HG03025 (cell line): ENCODE measurements around the gene PAPPA2.
"Not testable (repeated sequence)": the region's sequence is repeated elsewhere in the genome, so short reads cannot be mapped to it uniquely, and the experiment has no call there.

Experiments
- ATAC-seq: cut with Tn5 transposase; IDR thresholded peaks from one replicate; pipeline ENCODE4 v1.9.1; 2021; ENCODE audit warnings: mild to moderate bottlenecking, moderate library complexity; ENCODE audit not compliant: unreplicated experiment, low FRiP score

PAPPA2 gene

GRCh38 chr1:176602388-176603004 is 139.5 kb downstream of the PAPPA2 start:
- ATAC-seq: no peak

GRCh38 chr1:176603696-176604095 is 140.7 kb downstream of the PAPPA2 start:
- ATAC-seq: no peak

GRCh38 chr1:176604461-176604860 is 141.5 kb downstream of the PAPPA2 start:
- ATAC-seq: no peak

- ATAC-seq: no peak
These were observed 142.2 kb downstream of the PAPPA2 start for GRCh38 chr1:176605176-176605575.

GRCh38 chr1:176609556-176610408 is 146.8 kb downstream of the PAPPA2 start:
- ATAC-seq: no peak

GRCh38 chr1:176612791-176613190 is 149.8 kb downstream of the PAPPA2 start:
- ATAC-seq: no peak

GRCh38 chr1:176617881-176618280 is 154.9 kb downstream of the PAPPA2 start:
- no peak for ATAC-seq

GRCh38 chr1:176619261-176619660 is 156.3 kb downstream of the PAPPA2 start:
- no peak for ATAC-seq

GRCh38 chr1:176625365-176625764 is 162.4 kb downstream of the PAPPA2 start:
- no peak for ATAC-seq

- no peak for ATAC-seq
These were observed 163.6 kb downstream of the PAPPA2 start for GRCh38 chr1:176626572-176627061.

GRCh38 chr1:176628775-176629174 is 165.8 kb downstream of the PAPPA2 start:
- no peak for ATAC-seq

- not testable (repeated sequence) for ATAC-seq
These were observed 171.8 kb downstream of the PAPPA2 start for GRCh38 chr1:176634733-176635132.

- no peak for ATAC-seq
These were observed 175.9 kb downstream of the PAPPA2 start for GRCh38 chr1:176638713-176639526.

GRCh38 chr1:176643536-176643935 is 180.6 kb downstream of the PAPPA2 start:
- ATAC-seq: no peak

- ATAC-seq: no peak
These were observed 185.6 kb downstream of the PAPPA2 start for GRCh38 chr1:176648556-176648955.

GRCh38 chr1:176656257-176656995 is 193.5 kb downstream of the PAPPA2 start:
- no peak for ATAC-seq

- no peak for ATAC-seq
These were observed 206.8 kb downstream of the PAPPA2 start for GRCh38 chr1:176669782-176670181.

GRCh38 chr1:176670853-176671252 is 207.9 kb downstream of the PAPPA2 start:
- no peak for ATAC-seq

- no peak for ATAC-seq
These were observed 220.0 kb downstream of the PAPPA2 start for GRCh38 chr1:176682830-176683535.
